Hepatocyte (in vitro differentiated cells): ENCODE data around the gene COL11A2.

Experiments
- EZH2phosphoT487 ChIP-seq: fragments of 200-600 bp; sonication (generic); IDR thresholded peaks from one replicate; pipeline ENCODE4 v1.6.1; 2018; ENCODE audit warnings: antibody characterized with exemption, mild to moderate bottlenecking, low read depth, moderate library complexity; ENCODE audit not compliant: unreplicated experiment, severe bottlenecking
- TF ChIP-seq, protein P1 (sequence below): fragments of 200-600 bp; sonication (generic); IDR thresholded peaks from 2 replicates; pipeline ENCODE4 v1.5.1; 2016; ENCODE audit warnings: antibody characterized with exemption, mild to moderate bottlenecking; ENCODE audit not compliant: poor library complexity

DNA sequence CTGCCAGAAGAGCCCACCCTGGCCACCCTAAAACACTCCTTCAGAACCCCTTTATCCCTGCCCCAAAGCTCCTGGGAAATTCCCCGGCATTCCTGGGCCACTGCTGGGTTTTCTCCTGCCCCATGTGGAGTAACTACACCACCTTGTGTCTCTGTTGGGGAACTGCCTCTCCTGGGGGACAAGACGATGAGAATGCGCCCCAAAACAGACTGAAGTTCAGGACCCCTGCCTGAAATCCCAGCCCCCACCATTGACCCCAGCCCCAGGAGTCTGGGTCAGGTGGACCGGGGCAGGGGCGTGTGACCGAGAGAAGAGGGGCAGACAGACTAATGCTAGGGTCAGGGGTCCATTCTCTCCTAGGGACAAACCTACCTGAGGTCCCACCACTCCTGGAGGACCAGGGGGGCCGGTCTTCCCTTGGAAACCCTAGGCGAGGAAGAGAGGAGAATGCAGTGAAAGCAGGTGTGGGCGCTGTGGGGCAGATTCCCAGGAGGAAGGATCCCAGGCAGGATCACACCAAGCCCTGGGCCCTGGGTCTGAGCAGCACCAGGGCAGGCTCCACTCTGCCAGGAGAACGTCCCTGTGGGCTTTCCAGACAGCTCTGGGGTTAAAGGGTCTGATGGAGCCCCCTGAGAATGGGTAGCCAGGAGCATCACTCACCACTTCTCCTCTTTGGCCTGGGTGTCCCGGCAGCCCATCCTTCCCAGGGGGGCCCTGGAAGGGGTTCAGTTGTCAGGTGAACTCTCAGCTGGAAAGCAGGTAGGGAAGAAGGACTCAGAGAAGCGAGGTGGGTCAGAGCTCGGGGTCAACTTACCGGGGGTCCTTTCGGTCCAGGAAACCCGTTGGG, 19.4 kb downstream of the COL11A2 start:
- TF ChIP-seq, protein P1, sequence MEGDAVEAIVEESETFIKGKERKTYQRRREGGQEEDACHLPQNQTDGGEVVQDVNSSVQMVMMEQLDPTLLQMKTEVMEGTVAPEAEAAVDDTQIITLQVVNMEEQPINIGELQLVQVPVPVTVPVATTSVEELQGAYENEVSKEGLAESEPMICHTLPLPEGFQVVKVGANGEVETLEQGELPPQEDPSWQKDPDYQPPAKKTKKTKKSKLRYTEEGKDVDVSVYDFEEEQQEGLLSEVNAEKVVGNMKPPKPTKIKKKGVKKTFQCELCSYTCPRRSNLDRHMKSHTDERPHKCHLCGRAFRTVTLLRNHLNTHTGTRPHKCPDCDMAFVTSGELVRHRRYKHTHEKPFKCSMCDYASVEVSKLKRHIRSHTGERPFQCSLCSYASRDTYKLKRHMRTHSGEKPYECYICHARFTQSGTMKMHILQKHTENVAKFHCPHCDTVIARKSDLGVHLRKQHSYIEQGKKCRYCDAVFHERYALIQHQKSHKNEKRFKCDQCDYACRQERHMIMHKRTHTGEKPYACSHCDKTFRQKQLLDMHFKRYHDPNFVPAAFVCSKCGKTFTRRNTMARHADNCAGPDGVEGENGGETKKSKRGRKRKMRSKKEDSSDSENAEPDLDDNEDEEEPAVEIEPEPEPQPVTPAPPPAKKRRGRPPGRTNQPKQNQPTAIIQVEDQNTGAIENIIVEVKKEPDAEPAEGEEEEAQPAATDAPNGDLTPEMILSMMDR, result peak; percentile 55
- no peak for TF ChIP-seq EZH2phosphoT487
